Measurements from ENCODE around the gene MSANTD1.

MSANTD1 gene

GRCh38 chr4:3267576-3268394, 18.8 kb downstream of the MSANTD1 start:
- DNase-seq: no peak

- no peak for DNase-seq
Observed at GRCh38 chr4:3268395-3269104, 19.6 kb downstream of the MSANTD1 start.

- no peak for DNase-seq
Observed at GRCh38 chr4:3269105-3269927, 20.4 kb downstream of the MSANTD1 start.

DNA sequence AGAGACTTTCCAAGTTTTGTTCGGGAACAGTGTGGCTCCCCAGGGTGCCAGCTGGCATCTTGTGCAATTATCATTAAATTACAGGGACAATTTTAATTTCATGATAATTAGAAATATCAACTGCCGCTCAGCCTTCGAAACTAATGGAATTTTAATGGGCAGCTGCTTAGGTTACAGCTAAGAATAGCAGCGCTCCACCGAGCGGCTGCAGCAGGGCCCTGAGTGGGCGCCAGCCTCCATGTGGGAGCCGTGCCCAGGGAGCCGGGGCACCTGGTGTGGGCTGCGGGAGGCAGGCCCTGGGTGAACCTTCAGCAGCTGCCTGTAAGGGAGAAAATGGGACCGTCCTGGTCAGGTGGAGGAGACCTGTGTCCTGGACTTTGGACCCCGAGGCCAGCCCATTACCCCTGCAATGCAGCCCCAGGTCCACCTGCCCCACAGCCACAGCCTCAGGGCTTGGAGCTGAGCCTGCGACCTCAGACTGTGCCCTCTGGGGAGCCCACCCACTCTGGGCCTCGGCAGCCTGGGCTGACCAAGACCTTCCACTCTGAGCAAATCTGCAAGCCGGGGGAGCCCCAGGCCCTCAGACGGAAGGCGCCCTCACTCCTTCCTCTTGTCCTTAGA, 21.1 kb downstream of the MSANTD1 start:
- DNase-seq: peak; percentile 36

- no peak for DNase-seq
Observed at GRCh38 chr4:3271131-3271530, 22.2 kb downstream of the MSANTD1 start.

GRCh38 chr4:3276986-3277385, 28.0 kb downstream of the MSANTD1 start:
- no peak for DNase-seq

DNA sequence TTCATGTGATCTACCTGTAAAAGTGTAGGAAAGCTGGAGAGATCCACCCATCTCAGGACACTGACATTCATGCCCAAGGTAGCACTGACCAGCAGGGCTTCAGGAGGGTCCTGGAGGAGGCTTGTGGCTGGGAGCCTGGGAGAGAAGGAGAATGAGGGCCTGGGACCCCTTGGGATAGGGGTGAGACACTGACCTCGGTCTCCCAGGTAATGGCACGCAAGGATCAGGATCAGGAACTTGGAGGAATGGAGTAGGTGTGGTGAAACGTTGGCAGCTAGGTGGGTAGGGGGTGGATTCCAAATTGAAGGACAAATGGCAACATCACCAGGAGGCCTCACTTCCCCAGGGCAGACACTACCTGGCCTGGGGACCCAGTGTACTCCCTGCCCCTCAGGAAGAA, 31.5 kb downstream of the MSANTD1 start:
- no peak for DNase-seq

DNA sequence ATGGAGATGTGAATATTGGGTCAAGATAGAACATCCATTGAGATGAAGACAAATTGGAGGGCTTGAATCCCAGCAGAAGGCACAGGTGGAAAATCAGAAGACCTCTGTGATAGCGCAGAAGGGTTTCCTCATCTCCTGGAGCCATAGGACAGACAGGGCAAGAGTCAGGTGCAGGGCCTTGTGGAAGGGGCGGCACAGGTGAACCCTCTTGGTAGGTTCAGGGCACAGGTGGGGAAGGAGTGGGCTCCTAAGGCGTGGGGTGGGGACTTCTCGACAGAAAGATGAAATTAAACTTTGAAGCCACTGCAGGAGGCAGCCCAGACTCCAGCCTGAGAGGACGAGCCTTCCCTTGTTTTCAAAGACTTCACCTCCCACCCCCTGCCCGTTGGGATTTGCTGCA, 34.5 kb downstream of the MSANTD1 start:
- no peak for DNase-seq

DNA sequence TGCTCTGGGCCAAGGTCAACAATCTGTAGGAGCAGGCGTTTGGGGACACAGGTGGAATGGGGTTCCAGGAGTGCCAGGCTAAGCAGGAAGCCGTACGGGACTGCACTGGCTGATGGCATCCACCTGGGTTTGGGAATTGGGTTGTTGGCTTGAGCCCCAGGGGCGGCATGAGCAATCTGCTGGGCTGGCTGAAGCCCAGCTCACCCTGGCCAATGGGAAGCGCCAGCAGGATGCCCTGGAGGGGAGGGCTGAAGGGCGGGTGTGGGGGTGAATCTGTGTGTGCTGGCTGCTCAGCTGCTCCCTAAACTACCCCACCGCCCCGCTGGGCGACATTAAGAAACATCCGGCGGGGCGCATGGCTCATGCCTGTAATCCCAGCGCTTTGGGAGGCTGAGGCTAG, 35.0 kb downstream of the MSANTD1 start:
- no peak for DNase-seq

DNA sequence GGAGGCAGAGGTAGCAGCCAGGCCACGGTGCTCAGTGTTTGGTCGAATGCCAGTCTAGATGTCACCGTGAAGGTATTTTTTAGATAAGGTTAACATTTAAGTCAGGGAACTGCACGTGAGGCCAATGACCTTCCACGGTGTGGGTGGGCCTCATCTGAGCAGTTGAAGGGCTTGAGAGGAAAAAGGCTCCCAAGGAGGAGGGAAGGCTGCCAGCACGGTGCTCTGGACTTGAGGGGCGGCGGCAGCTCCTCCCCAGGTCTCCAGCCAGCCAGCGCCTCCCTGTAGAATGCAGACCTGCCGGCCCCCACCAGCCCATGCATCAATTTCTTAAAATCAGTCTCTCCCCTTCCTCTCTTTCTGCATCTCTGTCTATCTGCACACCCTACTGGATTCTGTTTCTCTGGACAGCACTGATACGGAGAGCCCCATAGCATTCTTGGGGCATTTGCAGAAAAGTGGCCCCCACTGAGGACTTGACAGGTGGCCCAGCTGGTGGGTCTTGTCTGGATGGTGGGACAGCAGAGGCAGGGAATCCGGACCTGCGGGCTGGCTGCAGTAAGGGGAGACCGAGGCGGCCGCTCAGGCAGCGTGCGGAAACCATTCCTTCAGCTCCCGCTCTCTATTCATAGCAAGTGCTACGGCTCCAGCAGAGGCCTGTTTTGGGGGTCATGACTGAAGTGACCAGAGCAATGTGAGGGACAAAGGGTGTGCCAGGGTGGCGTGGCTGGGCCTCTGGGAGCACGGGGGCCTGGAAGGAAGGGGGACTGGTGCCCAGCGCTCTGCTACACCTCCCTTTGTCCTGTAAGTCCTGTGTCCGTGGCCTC, 36.0 kb downstream of the MSANTD1 start:
- no peak for DNase-seq

GRCh38 chr4:3285558-3286334, 36.8 kb downstream of the MSANTD1 start:
- no peak for DNase-seq

DNA sequence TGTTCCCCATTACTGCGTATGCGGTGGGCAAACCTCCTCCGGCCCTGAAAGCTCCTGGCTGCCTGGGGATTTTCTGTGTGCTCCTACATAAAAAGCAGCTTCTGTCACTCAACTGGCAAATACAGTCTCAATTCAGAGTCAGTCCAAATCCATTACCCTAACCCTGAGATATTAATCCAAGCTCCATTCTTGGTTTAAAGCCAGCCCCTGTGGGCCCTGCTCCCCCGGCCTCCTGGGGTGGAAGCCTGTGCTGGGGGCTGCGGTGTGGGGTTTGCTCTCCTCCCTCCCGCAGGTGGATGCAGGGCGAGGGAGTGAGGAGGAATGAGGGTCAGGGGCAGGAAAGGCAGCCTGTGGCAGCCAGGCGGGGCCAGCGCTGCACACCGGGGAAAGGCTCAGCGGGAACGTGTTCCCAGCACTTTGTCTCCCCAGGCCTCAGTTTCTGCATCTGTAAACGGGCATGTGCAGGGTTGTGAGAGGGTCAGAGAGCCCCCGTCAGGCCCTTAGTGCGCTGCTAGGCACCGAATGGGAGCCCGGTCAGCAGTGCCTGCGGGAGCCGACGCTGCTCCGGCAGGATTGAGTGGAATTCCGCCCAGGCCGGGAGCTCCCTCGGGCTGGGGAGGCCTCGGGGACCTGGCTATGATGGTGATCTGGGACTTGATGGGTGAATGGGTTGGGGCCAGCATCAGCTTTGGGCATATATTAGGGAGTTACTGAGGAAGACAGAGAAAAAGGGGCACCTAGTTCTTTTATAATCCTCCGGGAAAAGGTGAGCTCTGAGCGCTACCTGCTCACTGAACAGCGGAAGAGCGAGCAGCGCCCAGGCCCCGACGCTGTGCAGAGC, 37.6 kb downstream of the MSANTD1 start:
- DNase-seq: no peak

DNA sequence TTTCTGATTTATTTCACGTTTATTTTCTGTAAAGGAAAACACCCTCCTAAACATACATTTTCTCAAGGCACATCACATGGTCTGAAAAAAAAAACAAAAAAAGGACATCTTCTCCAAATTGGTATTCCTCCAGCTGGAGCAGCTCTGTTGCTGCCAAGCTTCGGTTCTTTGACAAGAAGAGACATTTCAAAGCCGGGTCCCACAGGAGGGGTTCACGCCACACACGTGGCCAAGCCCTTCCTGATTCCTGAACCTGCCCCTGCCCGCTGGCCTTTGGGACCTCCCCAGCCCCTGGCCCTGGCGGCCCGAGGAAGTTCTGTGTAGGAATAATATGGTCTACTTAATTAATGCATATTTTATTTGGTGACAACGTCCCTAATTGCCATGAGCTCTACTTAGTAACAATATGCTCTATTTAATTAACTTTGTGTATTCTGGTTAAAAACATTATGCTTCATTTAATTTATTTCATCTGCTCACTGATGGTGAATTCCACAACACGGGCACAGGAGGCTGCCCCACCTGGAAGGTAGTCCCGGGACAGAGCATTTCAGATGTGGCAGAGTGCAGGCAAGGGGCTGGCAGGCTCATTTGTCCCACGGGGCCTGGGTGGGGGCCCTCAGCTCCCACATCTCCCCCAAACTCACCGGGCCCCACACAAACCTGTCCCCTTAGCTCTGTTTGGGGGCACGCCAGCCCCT, 38.5 kb downstream of the MSANTD1 start:
- DNase-seq: no peak

GRCh38 chr4:3287972-3288570, 39.1 kb downstream of the MSANTD1 start:
- DNase-seq: no peak

GRCh38 chr4:3288571-3289094, 39.7 kb downstream of the MSANTD1 start:
- DNase-seq: no peak

DNA sequence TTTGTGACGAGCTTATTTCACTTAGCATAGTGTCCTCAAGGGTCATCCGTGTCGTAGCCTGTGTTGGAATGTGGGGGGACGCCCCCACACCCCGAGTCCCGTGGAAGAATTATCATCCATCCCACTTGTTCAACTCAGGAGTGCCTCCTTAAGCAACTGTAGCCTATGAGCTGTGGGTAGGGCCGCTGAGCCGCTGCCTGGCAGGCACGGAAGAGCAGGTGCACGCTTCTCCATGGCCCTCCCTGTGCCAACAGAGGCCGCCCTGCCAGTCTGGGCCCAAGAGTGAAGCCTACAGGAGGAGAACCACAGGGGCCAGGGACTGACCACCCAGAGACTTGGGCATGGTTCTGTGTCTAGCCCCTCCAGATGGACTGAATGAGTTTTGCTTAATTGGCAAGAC, 41.5 kb downstream of the MSANTD1 start:
- no peak for DNase-seq

GRCh38 chr4:3290889-3291321, 41.9 kb downstream of the MSANTD1 start:
- DNase-seq: no peak

GRCh38 chr4:3291411-3291968, 42.5 kb downstream of the MSANTD1 start:
- DNase-seq: no peak

Measured in NCI-H524 treated with DMSO at 0.1 percent for 48 hours (cell line).